Hepatocyte (in vitro differentiated cells): ENCODE measurements around the gene LDB2.

ENCODE experiments used
- CTCF ChIP-seq: fragments of 200-600 bp; sonication (generic); IDR thresholded peaks from 2 replicates; pipeline ENCODE4 v1.5.1; 2016; ENCODE audit warnings: antibody characterized with exemption, mild to moderate bottlenecking; ENCODE audit not compliant: poor library complexity
- EZH2 ChIP-seq: fragments of 200-600 bp; sonication (generic); IDR thresholded peaks from 2 replicates; pipeline ENCODE4 v1.6.1; 2016; ENCODE audit warnings: antibody characterized with exemption, mild to moderate bottlenecking, borderline replicate concordance

GRCh38 chr4:16704489-16704888 is 194.0 kb downstream of the LDB2 start:
- TF ChIP-seq CTCF, result no peak
- no peak for TF ChIP-seq EZH2
